22Rv1 (cell line): ENCODE results near the gene LCE3B.
"Not testable (repeated sequence)": the region's sequence is repeated elsewhere in the genome, so short reads cannot be mapped to it uniquely, and the experiment has no call there.

Source experiments
- H3K27ac ChIP-seq: fragments of 450-650 bp; 2 replicates; pipeline ENCODE4 v1.5.1; 2017
- ZFX ChIP-seq: fragments of 450-650 bp; IDR thresholded peaks from 2 replicates; pipeline ENCODE4 v1.6.1; 2017; ENCODE audit warnings: antibody characterized with exemption, borderline replicate concordance
- TF ChIP-seq, protein P1 (sequence below): fragments of 450-650 bp; IDR thresholded peaks from 2 replicates; pipeline ENCODE4 v1.5.1; 2017; ENCODE audit warnings: mild to moderate bottlenecking

Gene LCE3B, protein sequence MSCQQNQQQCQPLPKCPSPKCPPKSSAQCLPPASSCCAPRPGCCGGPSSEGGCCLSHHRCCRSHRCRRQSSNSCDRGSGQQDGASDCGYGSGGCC

DNA sequence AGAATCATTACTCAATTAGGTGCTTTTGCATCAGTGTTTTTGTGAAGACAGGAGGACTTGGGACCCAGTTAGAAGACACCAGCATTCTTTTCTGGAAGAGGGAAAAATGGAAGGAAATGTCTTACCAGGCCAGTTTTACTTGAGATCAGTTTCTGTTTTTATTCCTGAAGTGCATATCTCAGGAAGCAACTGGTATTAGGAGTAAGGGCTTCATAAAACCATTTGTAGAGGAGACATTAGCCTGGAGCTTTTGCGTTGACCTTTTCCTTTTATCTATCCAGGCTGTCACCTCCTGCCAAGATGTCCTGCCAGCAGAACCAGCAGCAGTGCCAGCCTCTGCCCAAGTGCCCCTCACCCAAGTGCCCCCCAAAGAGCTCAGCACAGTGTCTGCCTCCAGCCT, at the start of gene LCE3B:
TSS of gene LCE3B (plus strand) at position 301 of the 400 bp plus-strand sequence. CDS start at position 301, 0 bp downstream.
- TF ChIP-seq, protein P1, sequence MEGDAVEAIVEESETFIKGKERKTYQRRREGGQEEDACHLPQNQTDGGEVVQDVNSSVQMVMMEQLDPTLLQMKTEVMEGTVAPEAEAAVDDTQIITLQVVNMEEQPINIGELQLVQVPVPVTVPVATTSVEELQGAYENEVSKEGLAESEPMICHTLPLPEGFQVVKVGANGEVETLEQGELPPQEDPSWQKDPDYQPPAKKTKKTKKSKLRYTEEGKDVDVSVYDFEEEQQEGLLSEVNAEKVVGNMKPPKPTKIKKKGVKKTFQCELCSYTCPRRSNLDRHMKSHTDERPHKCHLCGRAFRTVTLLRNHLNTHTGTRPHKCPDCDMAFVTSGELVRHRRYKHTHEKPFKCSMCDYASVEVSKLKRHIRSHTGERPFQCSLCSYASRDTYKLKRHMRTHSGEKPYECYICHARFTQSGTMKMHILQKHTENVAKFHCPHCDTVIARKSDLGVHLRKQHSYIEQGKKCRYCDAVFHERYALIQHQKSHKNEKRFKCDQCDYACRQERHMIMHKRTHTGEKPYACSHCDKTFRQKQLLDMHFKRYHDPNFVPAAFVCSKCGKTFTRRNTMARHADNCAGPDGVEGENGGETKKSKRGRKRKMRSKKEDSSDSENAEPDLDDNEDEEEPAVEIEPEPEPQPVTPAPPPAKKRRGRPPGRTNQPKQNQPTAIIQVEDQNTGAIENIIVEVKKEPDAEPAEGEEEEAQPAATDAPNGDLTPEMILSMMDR, result no peak
- TF ChIP-seq ZFX, result no peak
- no peak within 1 kb of the TSS for H3K27ac ChIP-seq

DNA sequence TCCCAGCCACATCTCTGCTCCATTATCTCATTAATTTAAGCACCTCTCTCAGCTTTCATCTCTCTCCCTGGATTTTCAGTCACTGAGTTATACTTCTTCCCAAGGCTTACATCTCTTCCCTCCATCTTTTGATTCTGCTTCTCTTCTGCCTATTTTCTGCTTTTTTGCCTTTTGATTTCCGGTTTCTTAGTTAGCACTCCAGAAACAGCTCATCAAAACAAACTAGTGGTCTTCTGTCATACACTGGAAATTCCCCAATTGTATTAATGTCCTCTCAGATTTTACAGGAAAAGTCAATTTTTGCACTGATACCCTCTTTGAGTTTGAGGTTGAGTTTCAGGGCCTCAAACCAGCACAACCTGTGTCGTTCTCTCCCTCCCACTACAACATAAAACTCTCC, 48.5 kb upstream of the LCE3B start:
- TF ChIP-seq ZFX, result no peak
- TF ChIP-seq, protein P1, result no peak
- no peak overlapping the region for H3K27ac ChIP-seq

DNA sequence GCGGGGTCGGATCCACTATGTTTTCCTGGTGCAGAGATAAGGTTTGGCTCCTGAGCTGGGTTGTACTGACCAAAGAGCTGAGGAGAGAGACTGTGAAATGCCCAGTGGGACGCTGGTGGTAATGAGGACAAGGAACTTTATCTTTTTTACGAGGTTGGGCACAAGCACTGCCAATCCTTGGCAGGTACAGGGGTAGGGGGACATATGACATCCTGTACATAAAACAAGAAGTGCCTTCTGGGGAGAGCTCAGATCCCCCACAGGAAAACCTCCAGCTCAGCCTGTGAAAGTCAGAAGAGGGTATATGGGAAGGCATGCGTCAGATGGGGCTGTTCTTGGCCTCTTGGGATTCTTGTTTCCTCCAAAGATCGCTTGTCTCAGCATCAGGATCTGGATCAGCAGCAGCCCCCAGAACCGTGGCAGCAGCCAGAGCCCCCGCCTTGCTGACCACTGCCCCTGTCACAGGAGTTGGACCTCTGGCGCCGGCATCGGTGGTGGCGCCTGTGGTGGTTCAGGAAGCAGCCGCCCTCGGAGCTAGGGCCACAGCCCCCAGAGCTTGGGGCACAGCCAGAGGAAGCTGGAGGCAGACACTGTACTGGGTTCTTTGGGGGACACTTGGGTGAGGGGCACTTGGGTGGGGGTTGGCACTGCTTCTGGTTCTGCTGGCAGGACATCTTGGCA, 47.9 kb upstream of the LCE3B start:
- TF ChIP-seq, protein P1, result no peak
- no peak for TF ChIP-seq ZFX
- H3K27ac ChIP-seq, result no peak overlapping the region

DNA sequence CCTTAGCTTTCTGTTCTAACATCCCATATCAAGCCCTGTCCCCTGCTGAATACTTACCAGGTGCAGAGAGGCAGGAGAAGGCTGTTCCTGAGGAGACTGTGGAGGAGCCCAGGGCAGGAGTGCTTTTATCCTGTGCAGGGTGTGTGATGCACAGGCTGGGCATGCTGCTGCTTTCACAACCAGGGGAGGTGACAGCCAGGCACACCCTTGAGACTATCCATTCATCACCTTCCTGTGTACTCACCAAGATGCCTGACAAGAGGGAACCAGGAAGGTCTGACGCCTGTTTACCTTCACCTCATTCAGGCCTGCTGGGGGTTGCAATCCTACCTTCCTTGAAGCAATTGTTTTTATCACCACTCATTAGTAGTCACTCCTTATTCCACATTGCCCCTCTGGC, 46.9 kb upstream of the LCE3B start, which contains the start of gene LCE3E:
TSS of gene LCE3E (minus strand) at position 100 of the 400 bp plus-strand sequence. CDS start 572 bp downstream, outside the sequence.
- TF ChIP-seq, protein P1, result no peak
- no peak for TF ChIP-seq ZFX
- no peak within 1 kb of the TSS for H3K27ac ChIP-seq

DNA sequence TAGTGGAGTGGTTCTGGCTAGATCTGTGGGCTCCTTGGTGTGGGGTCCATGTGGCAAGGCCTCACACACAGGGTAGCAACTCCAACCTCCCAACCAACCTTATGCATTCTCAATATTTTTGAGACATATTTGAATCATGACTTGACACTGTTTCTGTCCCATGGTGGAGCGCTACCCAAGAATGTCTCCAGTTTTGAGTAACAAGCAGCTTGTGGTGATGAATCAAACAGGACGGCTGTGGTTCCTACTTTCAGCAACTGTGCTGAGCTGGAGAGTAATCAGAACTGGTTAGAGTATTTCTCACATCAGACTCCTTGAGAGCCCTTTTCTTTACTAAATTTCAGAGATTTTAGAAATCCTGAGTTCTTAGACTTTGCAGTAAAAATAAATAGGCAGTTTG, 36.4 kb upstream of the LCE3B start:
- H3K27ac ChIP-seq, result no peak overlapping the region
- TF ChIP-seq ZFX, result no peak
- TF ChIP-seq, protein P1, result no peak

DNA sequence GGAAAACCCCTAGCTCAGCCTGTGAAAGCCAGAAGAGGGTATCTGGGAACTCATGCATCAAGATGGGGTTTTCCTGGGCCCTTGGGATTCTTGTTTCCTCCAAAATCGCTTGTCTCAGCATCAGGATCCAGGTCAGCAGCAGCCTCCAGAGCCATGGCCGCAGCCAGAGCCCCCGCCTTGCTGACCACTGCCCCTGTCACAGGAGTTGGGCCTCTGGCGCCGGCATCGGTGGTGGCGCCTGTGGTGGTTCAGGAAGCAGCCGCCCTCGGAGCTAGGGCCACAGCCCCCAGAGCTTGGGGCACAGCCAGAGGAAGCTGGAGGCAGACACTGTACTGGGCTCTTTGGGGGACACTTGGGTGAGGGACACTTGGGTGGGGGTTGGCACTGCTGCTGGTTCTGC, 34.1 kb upstream of the LCE3B start:
- not testable (repeated sequence) for H3K27ac ChIP-seq

DNA sequence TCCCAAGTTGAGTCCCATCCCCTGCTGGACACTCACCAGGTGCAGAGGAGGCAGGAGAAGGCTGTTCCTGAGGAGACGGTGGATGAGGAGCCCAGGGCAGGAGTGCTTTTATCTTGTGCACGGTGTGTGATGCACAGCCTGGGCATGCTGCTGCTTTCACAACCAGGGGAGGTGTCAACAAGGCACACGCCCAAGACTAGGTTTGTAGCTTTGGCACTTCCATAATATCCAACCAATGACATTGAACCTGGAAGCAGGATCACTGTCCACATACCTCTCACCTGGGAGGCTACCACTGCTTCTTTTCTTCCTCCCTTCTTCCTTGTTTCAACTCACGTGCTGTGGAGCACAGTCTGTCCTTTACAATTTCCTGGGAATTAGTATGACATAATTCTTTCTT, 33.2 kb upstream of the LCE3B start, which contains the start of gene LCE3D:
TSS of gene LCE3D (minus strand) at position 84 of the 400 bp plus-strand sequence. CDS start 580 bp downstream, outside the sequence.
- no peak for TF ChIP-seq ZFX
- TF ChIP-seq, protein P1, result no peak
- H3K27ac ChIP-seq, result no peak within 1 kb of the TSS
